ENCODE measurements around the gene MRPL44. TPM values are rescaled to one million over a fixed set of nuclear protein-coding genes. Genes with fewer than 3 reads are reported as not detected.

MRPL44 gene
- total and polyA plus RNA-seq, 2 of the 8 experiments (the other 6 are each of a cell fraction or from before 2014, with no cell fraction given), result 32.0 to 53.2 TPM

DNA sequence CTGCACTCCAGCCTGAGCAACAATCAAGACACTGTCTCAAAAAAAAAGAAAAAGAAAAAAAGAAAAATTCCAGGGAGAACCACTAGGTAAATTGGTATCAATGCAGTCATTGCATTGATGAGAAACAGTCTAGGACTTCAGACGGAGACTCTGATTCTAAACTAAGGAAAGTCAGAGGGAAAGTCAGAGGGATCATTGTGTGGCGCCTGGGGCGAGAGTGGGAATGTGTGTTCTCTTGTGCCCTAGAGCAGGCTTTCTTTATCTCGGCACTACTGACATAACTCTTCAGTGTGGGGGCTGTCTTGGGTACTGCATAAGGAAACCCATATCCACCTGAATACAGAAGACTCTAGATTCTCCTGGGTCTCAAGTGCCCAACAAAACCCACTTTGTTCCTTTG lies 57.1 kb downstream of the MRPL44 start:
- Histone ChIP-seq H3K9me3 (ENCODE audit: insufficient read depth in 2 of 2, low read depth in 1 of 2, low read length in 1 of 2) (no peaks in the 10 kb centered on the region), H3K36me3 (ENCODE audit: control insufficient read depth in 2 of 4, insufficient read depth in 4 of 4, low read length in 3 of 4) (no peaks in the 10 kb centered on the region), H2BK5ac (ENCODE audit: low read depth, low read length) (no peak overlapping the region), H2AFZ (ENCODE audit: low read length) (no peak overlapping the region), H4K91ac (replicated peaks; ENCODE audit: insufficient read length, low read length) (no peak overlapping the region), H3K23ac (ENCODE audit: insufficient read length) (no peak overlapping the region), H3K9ac (replicated peaks in 1 of 4; ENCODE audit: extremely low read depth in 1 of 4, low read depth in 3 of 4, low read length in 3 of 4) (no peak overlapping the region), H3K4me2 (ENCODE audit: insufficient read depth in 1 of 2, low read depth in 2 of 2, low read length in 2 of 2) (no peak overlapping the region), H3K27me3 (replicated peaks in 1 of 4; ENCODE audit: control insufficient read depth in 3 of 4, extremely low read depth in 1 of 4, insufficient read depth in 3 of 4, low read length in 3 of 4) (no peaks in the 10 kb centered on the region), H3K4ac (replicated peaks; ENCODE audit: insufficient read length, low read depth, low read length) (no peak overlapping the region), H3K18ac (ENCODE audit: extremely low read depth, low read length) (no peak overlapping the region), H4K20me1 (replicated peaks in 1 of 2; ENCODE audit: control insufficient read depth in 1 of 2, insufficient read depth in 2 of 2, low read length in 2 of 2) (no peaks in the 10 kb centered on the region), H2BK120ac (replicated peaks; ENCODE audit: low read depth, low read length) (no peak overlapping the region), H2BK12ac (ENCODE audit: low read depth, low read length) (no peak overlapping the region), H3K56ac (replicated peaks; ENCODE audit: insufficient read length, low read depth, low read length) (no peak overlapping the region), H3K79me2 (ENCODE audit: control insufficient read depth in 1 of 2, insufficient read depth in 2 of 2, low read length in 2 of 2) (no peaks in the 10 kb centered on the region), H3K79me1 (ENCODE audit: low read depth, low read length) (peaks cover 3% of the 10 kb centered on the region; the same call in 1 of the 2 replicates), H3K4me3 (ENCODE audit: extremely low read depth in 1 of 4, insufficient read depth in 2 of 4, low read depth in 3 of 4, low read length in 4 of 4) (no peak overlapping the region), H3K14ac (ENCODE audit: insufficient read length) (no peak overlapping the region), H3K27ac (ENCODE audit: low read depth, low read length) (no peak overlapping the region), H4K8ac (ENCODE audit: extremely low read depth, insufficient read depth, low read length) (no peak overlapping the region), H3K4me1 (replicated peaks in 1 of 4; ENCODE audit: control insufficient read depth in 3 of 4, insufficient read depth in 4 of 4, low read length in 3 of 4) (peaks cover 0 to 4% (median 2%) of the 10 kb centered on the region in 4 experiments; a peak in 5 of 7 replicates), H3K23me2 (ENCODE audit: low read depth, low read length) (no peaks in the 10 kb centered on the region), H2AK5ac (ENCODE audit: low read depth, low read length) (no peak overlapping the region), H2BK15ac (ENCODE audit: low read length) (no peak overlapping the region), H4K5ac (ENCODE audit: insufficient read length, low read depth, low read length) (no peak overlapping the region), H2BK20ac (ENCODE audit: low read length) (no peak overlapping the region)
- DNase-seq (ENCODE audit: low read depth in 1 of 2, low spot score in 2 of 2) (no peak), FAIRE-seq (no peak)
- CTCF ChIA-PET (ENCODE audit: partially characterized antibody), result interaction anchor here (1.2 to 1.6 kb wide), 2 partner anchors 21 to 272 kb away, joined by 3 to 4 read pairs; no protein-coding TSS in a partner anchor
- 88% methylated on average over 4 of the region's 4 CpGs; no CpG with 5 or more reads in 1 of the 2 experiments for WGBS, 2 experiments (ENCODE audit: extremely low coverage in 1 of 2, insufficient coverage in 1 of 2, insufficient read length in 1 of 2, insufficient replicate concordance in 2 of 2, low coverage in 1 of 2, low lambda C conversion rate in 2 of 2, missing lambda C conversion rate in 1 of 2)
- POLR2A ChIA-PET (ENCODE audit: partially characterized antibody), result interaction anchor here (1.5 kb wide), 1 partner anchor 13 kb away, joined by 5 read pairs; no protein-coding TSS in a partner anchor
- TF ChIP-seq SRF (IDR thresholded peaks at IDR 0.05; ENCODE audit: low read depth, low read length) (no peak), TEAD4 (IDR thresholded peaks at IDR 0.05; ENCODE audit: low read depth, low read length) (no peak), PHF8 (conservative IDR thresholded peaks at IDR 0.05; ENCODE audit: low read depth, low read length) (no peak), SIRT6 (IDR thresholded peaks at IDR 0.05; ENCODE audit: low read length) (no peak), TCF12 (IDR thresholded peaks at IDR 0.05; ENCODE audit: low read depth, low read length) (no peak), MAX (IDR thresholded peaks at IDR 0.05) (no peak), GABPA (IDR thresholded peaks at IDR 0.05; ENCODE audit: borderline replicate concordance, insufficient read depth, low read length) (no peak), RXRA (IDR thresholded peaks at IDR 0.05; ENCODE audit: insufficient read depth, low read depth, low read length) (no peak), FOSL1 (IDR thresholded peaks at IDR 0.05; ENCODE audit: insufficient read depth, low read depth, low read length) (no peak), POLR2AphosphoS5 (IDR thresholded peaks at IDR 0.05; ENCODE audit: low read depth, low read length) (no peak), TAF7 (optimal IDR thresholded peaks at IDR 0.05; ENCODE audit: borderline replicate concordance, low read depth, low read length) (no peak), SUZ12 (IDR thresholded peaks at IDR 0.05; ENCODE audit: low read length) (no peak), POU5F1 (IDR thresholded peaks at IDR 0.05; ENCODE audit: low read depth, low read length) (no peak)
- TF ChIP-seq, protein P1, sequence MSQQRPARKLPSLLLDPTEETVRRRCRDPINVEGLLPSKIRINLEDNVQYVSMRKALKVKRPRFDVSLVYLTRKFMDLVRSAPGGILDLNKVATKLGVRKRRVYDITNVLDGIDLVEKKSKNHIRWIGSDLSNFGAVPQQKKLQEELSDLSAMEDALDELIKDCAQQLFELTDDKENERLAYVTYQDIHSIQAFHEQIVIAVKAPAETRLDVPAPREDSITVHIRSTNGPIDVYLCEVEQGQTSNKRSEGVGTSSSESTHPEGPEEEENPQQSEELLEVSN (IDR thresholded peaks at IDR 0.05), result no peak

Data from H1 (cell line).